Measurements from ENCODE around the gene CD151.

CD151 gene

GRCh38 chr11:887589-887988, 54.8 kb downstream of the CD151 start:
- DNase-seq (ENCODE audit: extremely low read depth, low read depth) = no peak
- TF ChIP-seq, protein P1, sequence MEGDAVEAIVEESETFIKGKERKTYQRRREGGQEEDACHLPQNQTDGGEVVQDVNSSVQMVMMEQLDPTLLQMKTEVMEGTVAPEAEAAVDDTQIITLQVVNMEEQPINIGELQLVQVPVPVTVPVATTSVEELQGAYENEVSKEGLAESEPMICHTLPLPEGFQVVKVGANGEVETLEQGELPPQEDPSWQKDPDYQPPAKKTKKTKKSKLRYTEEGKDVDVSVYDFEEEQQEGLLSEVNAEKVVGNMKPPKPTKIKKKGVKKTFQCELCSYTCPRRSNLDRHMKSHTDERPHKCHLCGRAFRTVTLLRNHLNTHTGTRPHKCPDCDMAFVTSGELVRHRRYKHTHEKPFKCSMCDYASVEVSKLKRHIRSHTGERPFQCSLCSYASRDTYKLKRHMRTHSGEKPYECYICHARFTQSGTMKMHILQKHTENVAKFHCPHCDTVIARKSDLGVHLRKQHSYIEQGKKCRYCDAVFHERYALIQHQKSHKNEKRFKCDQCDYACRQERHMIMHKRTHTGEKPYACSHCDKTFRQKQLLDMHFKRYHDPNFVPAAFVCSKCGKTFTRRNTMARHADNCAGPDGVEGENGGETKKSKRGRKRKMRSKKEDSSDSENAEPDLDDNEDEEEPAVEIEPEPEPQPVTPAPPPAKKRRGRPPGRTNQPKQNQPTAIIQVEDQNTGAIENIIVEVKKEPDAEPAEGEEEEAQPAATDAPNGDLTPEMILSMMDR (IDR thresholded peaks at IDR 0.05; ENCODE audit: low read depth, low read length) = no peak
